GM23248 (cell line): Measurements from ENCODE around the gene SCYL3.

Source experiments
- EZH2 ChIP-seq: fragments of 200-600 bp; sonication (generic); IDR thresholded peaks from 2 replicates; pipeline ENCODE4 v1.6.1; 2018; ENCODE audit warnings: antibody characterized with exemption, mild to moderate bottlenecking; ENCODE audit not compliant: insufficient read depth, poor library complexity, severe bottlenecking
- EZH2phosphoT487 ChIP-seq: fragments of 200-600 bp; sonication (generic); IDR thresholded peaks from 2 replicates; pipeline ENCODE4 v1.6.1; 2018; ENCODE audit warnings: antibody characterized with exemption, moderate library complexity, mild to moderate bottlenecking, low read depth; ENCODE audit not compliant: insufficient read depth

DNA sequence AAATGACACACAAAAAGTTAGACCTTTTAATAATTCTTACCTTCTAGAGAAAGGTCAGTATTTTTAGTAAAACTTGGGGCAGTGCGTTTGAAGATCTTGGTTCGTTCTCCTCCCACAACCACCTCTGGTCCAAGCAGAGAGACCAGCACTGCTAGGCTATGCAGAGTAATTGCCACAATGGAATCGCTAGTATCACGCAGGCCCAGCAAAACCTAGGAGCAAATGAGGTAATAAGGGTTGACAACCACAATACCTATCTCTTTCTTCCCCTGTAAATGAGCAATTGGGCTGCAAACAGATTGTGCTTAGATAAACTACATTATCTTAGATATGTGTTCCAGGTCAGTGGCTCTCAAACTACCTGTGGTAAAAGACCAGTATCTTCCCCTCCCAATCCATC lies 34.7 kb downstream of the SCYL3 start:
- TF ChIP-seq EZH2 (no peak), EZH2phosphoT487 (no peak)
